Astrocyte of the hippocampus (primary cell): ENCODE measurements around the gene NOL4L.

Source experiments
- DNase-seq: peaks from one replicate; pipeline ENCODE4 v3.0.0; 2011; ENCODE audit warnings: low read depth, low spot score

Gene NOL4L

DNA sequence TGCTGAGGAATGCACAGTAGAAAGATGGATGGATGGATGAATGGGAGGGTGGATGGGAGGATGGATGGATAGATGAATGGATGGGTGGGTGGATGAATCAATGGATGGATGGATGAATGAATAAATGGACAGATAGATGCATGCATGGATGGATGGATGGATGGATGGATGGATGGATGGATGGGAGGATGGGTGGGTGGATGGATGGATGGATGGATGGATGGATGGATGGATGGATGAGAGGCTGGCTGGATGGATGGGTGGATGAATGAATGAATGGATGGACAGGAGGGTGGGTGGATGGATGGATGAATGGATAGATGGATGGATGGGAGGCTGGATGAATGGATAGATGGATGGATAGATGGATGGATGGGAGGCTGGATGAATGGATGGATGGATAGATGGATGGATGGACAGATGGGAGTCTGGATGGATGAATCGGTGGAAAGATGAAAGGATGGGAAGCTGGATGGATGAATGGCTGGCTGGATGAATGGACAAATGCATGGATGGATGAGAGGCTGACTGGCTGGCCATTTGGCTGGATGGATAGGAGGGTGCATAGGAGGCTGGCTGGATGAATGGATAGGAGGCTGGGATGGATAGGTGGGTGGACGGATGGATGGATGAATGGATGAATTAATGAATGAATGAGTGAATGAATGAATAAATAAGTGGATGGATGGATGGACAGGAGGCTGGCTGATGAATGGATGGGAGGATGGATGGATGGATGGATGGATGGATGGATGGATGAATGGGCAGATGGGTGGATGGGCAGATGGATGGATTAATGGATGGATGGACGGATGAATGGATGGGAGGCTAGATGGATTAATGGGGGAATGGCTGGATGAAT, 28.3 kb upstream of the NOL4L start:
- no peak for DNase-seq

DNA sequence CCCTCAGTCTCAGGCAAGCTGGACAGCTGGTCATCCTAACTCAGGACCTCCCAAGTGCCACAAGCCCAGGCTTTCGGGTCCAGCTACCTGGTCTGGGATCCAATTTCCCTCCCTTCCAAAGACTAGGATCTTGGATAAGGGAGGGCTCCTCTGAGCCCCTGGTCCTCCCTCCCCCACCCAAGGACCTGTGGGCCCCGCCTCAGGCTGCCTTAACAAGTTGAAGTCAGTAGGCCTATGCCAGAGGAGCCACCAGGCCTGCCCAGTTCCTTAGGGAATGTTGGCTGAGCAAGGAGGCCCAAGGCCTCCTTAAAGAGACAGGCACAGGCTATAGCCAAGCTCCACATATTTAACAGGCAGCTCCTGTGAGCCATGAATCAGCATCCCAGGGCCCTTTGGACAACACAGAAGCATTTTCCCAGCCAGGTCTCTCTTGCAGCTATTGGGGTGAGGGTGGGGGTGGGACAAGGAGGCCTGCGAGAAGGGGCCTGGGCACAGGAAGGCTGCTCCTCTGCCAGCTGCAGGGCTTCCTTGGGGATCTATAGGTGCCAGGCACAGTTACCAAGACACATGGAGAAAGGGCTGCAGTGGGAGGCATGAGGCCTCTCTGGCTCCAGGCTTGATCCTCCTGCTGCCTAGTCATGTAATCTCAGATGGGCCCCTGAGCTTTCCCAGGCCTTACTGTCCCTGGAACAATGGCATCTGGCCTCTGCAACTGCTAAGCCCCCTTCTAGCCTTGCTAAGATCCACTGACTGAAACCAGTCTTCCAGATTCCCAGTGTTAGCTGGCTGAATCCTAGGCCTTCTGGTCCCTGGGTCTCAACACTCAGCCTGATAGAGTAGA, 27.4 kb upstream of the NOL4L start:
- no peak for DNase-seq

DNA sequence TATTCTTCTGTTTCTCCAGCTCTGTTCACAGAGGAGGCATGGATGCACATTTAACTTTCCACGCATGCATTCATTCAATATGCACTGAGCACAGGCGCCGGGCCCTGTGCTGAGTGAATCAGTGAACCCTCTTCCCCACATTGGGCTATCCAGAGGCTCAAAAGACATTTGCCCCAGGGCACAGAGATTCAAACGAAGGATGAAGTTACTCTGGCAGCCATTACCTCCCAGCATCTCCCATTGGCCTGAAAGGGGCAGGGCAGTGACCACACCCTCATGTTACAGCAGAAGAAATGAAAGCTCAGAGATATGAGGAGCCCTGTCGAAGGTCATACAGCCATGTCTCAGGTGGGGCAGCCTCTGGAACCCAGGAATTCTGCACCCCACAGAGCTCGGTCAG, 26.7 kb upstream of the NOL4L start:
- DNase-seq: no peak

DNA sequence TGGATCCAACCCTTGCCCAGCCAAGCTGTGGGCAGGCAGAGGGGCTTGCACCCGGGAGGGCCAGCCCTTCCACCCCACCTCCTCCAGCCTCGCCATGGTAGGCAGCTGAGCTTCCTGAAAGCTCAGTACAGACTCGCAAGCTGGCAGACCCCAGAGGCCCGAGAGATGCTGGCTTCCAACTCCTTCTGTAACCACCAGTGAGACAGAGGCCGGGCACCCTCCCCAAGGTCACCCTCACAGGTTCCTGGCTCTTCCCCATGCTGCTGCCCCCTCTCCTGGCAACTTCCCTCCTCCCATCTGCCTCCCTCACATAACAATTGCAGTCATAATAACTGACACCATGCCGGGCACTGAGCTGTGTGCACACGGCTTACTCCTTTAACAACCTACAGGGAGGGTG, 26.2 kb upstream of the NOL4L start:
- DNase-seq: no peak

DNA sequence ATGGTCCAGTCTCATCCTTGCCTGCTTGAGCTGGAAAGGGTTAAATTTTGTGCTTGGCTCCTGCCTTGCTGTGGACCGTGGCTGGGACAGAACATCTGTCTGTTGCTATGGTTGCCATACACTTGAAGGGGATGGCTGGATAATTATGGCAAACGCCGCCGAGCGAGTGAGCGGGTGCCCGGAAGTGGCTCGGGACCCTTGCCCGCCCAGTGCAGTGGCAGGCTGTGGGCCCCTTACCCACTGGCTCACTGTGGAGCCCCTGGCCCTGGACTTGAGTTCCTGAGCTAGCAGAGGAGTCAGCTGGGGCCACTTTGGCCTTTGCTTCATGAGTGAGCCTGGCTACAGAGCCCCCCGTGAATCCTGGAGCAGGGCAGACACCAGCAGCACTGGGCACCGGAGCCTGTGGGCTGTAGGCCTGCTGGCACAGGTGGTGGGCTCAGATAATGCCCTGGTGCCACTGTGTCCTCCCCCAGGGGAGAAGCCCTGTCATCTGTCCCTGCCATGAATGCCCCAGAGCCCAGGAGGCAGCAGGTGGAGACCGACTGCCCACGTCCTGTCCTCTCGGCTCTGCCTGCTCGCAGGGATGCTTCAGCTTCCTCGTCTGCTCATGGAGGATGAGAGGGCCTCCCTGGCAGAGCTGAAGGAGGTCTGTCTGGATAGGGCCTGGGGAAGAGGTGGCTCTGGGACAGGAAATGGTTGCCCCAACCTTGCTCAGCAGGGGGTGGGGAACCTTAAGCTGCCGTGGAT, 25.5 kb upstream of the NOL4L start:
- DNase-seq: no peak

DNA sequence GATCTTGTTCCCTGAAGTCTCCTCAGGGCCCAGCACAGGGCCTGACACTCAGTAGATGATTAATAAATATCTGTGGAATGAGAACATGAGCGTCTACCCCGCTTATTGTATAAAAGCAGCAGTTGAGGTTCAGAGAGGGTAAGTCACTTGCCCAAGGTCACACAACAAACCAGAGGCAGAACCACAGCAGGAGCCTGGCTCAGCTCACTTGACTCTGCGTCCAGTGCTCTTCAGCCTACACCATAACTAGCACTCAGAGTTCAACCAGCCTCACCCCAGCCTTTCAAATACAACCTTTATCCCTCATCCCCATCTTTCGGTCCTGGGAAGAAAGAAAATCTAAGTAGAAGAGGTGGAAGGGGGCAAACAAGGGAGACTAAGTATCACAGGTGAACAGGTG, 24.9 kb upstream of the NOL4L start:
- DNase-seq: no peak

DNA sequence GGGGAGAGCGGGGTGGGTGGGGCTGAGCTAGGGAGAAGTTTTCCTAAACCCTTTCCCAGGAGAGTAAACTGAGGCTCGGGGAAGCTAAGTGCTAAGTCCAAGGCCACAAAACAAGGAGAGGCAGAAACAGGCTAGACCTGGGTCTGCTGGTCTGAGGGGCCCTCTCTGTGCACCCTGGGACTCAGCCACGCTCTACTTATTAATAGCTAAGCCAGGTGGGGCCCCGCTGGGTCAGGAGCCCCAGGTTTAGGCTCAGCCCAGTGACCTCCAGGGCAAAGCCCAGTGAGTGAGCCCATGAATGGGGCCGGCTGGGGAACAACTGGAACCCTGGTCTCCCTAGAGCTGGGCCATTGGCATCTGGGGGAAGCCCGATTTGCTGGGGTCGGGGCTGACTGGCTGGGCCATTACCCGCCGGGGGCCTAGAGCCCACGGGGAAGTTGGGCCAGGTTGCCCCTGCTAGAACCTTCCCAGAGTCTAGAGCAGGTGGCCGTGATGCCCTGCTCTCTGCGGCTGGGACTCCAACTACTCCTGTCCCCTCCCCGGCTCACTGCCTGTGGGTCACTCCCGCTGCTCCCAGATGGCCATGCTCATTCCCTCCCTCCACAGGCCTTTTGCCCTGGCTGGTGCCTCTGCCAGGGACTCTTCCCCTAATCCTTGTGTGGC, 24.1 kb upstream of the NOL4L start:
- DNase-seq: no peak

DNA sequence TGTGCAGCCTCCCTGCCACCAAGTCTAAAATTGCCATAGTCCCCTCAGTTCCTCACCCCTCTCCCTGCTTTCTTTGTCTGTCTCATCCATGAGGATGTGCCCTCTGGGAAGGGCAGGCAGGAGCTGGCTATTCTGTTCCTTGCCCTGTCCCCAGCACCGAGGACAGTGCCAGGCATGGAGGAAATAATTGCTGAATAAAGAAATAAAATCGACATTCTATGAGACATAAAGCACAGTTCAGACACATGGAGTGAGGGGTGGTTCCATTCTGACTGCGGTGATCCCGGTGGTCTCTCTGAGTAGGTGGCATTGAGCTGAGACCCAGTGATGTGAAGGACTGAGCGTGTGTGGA, 23.5 kb upstream of the NOL4L start:
- DNase-seq: no peak

DNA sequence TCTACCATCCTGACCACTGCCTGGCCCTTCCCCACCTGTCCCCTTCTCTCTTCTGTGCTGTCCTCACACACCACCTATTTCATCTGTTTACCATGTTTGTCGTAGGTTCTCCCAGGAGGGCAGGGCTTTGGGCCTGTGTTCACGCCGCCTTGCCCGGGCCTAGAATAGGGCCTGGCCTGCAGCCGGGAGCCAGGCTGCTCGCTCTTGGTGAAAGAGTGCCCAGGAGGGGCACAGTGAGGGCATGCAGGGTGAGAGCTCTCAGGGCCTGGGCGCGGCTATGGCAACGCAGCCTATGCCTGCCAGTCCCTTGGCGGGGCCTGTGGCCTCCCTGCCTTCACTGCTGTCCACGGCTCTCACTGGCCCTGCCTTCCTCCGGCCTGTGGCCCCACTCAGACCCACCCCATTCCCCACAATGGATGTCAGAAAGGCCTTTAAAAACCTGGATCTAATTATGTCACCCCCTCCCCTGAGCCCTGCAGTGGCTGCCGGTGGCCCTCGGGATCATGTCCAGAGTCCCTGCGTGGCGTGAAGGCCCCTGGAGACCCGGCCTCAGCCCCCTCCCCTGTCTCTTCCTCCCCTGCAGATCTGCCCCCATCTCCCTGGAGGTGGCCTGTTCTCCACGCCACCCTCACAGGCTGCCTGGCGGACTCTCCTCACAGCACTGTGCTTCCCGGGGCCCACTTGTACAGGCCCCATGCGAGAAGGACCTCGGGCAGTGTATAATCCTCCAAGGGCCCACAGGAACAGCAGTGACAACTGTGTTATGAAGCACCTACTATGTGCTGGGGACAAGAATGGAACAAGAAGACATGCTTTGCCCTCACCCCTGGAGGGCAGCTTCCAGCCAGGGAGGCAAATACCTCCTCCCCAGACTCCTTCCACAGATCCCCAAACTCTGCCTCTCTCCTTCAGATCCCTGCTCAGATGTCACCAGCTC, 22.9 kb upstream of the NOL4L start:
- no peak for DNase-seq

DNA sequence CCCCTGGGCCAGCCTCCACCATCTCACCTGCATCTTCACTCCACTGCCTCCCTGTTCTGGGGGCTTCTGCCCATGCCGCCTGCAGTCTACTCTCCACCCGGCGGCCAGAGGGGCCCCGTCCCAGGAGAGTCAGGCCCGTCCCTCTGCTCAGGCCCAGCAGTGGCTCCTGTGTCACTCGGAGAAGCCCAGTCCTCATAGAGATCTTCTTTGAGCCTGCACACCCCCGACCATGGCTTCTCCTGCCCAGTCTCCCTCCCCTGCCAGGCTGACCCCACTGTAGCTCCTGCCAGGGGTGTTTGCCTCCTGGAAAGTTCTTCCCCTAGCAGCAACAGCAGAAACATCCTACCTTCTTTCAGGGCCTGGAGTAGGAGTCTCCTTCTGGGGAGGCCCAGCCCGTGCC, 22.2 kb upstream of the NOL4L start:
- no peak for DNase-seq

DNA sequence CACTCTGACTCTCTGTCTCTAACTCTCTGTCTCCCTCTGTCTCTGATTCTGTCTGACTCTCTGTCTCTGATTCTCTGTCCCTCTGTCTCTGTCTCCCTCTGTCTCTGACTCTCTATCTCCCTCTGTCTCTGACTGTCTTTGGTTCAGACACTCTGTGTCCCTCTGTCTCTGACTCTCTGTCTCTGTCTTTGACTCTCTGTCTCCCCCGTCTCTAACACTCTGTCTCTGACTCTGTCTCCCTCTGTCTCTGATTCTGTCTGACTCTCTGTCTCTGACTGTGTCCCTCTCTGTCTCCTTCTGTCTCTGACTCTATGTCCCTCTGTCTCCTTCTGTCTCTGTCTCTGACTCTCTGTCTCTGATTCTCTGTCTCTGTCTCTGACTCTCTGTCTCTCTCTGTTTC, 21.7 kb upstream of the NOL4L start:
- no peak for DNase-seq

DNA sequence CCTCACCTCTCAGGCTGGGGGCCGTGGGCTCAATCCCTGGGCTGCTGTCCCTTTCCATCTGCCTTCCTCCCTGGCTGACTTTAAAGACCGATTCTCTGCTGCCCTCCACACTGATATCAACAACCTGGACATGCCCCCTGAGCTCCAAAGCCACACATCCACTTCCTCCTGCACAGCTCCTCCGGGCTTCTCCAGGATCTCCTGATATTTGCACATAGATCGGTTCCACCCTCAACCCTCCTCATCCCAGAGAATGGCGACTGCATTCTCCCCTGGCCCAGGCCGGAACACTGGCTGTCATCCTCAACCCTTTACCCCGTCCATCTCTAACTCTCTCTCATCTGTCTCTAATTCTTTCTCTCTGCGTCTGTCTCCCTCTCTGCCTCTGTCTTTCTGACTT, 21.0 kb upstream of the NOL4L start:
- no peak for DNase-seq

DNA sequence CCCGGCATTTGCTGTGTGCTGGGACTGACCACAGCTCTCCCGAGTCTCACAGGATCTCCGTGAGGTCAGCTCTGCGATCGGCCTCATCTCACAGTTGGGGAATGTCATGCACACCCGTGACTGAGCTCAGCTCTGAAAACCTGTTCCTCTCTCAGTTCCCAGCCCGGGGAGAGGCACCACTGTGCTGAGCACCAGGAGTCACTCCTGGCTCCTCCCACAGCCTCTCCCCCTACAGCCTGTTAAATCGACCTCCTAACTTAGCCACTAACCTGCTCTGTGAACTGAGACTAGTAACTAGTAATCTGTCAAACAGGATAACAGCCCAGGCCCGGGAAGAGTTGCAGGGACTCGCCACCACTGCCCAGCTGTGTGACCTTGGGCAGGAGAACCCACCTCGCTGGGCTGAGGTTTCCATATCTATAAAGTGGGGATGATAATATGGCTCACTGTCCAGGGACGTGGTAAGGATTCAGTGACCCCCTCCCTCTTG, 20.1 kb upstream of the NOL4L start:
- peak; percentile 32 for DNase-seq

DNA sequence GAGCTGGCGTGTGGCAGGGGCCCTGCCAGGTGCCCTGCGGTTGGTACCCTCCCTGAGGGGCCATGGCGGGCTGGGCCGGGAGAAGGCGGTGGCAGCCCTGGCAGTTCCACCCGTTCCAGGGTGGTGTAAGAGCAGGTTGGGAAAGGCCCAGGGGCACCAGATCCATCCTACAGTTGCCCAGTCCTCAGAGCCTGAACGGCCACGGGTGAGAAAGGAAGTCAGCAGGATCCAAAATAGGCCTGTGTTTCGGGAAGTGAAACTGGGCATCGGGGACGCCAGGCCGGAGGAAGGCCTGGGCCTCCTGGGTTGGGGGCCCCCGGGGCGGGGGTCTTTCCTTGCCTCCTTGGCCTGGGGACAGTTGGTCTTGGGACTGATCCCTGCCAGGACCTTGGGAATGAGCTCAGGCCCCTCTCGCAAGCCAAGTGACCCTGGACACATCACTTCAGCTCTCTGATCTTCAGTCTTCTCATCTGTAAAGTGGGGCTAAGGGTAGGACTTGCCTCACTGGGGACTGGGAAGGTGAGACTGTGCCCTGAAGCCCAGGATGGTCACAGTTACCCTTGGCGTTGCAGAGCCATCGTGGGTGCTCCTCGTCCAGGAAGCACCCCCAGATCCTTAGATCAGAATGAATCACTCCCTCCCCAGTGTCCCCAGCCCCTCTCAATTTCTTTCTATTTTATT, 18.1 kb upstream of the NOL4L start:
- no peak for DNase-seq

DNA sequence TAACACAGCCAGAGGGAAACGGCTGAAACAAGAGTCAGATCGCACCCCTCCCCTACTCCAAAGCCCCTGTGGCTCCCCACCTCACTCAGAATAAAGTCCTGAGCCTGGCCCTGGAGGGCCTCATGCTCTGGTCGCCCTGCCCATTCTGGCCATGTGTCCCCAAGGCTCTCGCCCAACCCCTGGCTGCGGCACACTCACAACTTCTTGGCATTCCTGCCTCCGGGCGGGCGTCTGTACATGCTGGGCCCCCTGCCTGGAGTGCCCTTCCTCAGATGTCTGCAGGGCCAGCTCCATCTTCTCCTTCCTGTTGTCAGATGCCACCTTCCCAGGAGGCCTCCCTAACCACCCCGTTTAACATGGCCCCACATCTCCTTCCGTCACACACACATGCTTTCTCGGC, 17.1 kb upstream of the NOL4L start:
- DNase-seq: no peak

DNA sequence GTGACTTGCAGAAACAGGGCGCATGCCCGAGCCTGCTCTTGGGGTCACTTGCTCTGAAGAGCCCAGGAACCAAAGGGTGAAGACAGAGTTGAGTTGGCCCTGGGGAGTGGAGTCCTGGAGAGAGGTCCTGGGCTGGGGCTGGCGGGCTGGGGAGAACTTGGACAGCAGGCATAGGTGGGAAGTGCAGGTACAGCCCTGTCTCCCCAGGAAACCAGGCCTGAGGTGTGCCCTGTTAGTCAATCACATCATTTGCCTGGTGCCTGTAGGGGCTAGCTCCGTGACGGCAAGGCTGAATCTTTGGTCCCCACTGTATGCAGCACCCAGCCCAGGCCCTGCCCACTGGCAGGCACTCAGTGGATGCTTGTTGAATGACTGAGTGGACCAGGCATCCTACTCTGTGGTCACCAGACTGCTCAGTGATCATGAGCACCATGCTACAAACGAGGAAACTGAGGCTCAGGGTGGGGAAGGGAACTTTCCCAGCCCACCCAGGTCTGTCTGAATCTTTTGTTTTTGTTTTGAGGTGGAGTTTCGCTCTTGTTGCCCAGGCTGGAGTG, 15.6 kb upstream of the NOL4L start:
- no peak for DNase-seq

DNA sequence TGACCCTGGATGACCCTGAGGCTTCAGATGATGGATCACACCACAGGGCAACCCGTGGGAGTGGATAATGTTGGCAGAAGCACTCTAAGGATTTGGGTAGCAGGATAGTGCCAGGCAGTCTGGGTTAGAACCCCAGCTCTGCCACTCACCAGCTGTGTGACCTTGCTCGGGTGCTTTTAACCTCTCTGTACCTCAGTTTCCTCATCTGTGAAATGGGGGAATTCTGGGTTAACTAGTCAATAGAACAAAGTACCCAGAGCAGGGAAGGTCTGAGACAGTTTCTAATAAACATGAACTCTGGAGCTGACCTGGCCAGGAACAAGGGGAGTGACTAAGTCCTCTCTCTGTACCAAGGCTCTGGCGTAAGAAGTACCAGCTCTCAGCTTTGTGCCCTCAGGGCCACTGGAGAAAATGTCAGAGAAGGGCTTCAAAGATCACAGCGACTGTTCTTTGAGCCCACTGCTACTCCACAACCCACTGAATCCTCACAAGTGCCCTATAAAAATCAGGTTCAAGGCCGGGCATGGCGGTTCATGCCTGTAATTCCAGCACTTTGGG, 14.7 kb upstream of the NOL4L start:
- DNase-seq: no peak

DNA sequence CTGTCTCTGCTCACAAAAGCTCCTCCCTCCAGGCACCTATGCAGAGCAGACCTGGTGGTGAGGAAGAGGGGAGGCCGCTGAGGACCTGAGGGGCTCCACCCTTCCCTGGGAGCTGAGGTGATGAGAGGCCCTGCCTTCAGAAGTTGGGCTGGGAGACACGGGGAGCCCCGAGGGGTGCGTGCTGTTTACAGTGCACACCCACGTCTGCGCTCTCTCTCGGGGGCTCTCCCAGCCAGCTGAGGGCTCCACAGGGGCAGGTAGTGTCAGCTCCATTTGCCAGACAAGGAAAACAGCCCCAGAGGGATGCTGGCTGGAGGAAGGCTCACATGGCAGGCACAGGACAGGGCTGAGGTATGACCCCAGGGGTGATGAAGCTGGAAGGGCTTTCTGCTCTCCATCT, 13.5 kb upstream of the NOL4L start:
- DNase-seq: no peak

DNA sequence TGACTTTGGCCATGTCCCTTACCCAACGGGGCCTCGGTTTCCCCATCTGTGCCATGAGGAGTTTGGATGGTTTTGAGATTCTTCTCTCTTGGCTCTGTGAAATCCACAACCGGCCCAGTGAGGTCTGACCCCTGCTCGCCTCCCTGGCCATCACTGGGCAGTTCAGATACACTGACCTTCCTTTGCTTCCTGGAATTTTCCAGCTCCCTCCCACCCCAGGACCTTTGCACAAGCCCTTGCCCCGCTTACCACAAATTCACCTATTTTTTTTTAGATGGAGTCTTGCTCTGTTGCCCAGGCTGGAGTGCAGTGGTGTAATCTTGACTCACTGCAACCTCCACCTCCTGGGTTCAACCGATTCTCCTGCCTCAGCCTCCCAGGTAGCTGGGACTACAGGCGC, 12.6 kb upstream of the NOL4L start:
- no peak for DNase-seq
